Measurements from ENCODE around the gene MTMR2. TPM values are rescaled to one million over a fixed set of nuclear protein-coding genes. Genes with fewer than 3 reads are reported as not detected.
"Not testable (repeated sequence)": the region's sequence is repeated elsewhere in the genome, so short reads cannot be mapped to it uniquely, and the experiment has no call there.

Gene MTMR2
- total RNA-seq, 1 experiment from 2014 or later: 36.8 TPM

GRCh38 chr11:95883381-95883780, 40.5 kb downstream of the MTMR2 start:
- no peak for DNase-seq
- Histone ChIP-seq H3K36me3 (replicated peaks; ENCODE audit: control insufficient read depth, insufficient read depth, low read length) (no peaks in the 10 kb centered on the region), H3K27me3 (ENCODE audit: control insufficient read depth, insufficient read depth, low read length) (no peaks in the 10 kb centered on the region), H3K4me3 (ENCODE audit: insufficient read depth, low read depth, low read length) (no peak overlapping the region)

- no peaks in the 10 kb centered on the region; the same call in 1 of the 2 replicates for H3K36me3 ChIP-seq (replicated peaks; ENCODE audit: control insufficient read depth, insufficient read depth, low read length)
- H3K27me3 ChIP-seq (ENCODE audit: control insufficient read depth, insufficient read depth, low read length): no peaks in the 10 kb centered on the region
- no peak for DNase-seq
- no peak overlapping the region for H3K4me3 ChIP-seq (ENCODE audit: insufficient read depth, low read depth, low read length)
Measured at GRCh38 chr11:95877291-95877690, 46.6 kb downstream of the MTMR2 start.

- DNase-seq; H3K36me3 ChIP-seq (replicated peaks; ENCODE audit: control insufficient read depth, insufficient read depth, low read length); H3K27me3 ChIP-seq (ENCODE audit: control insufficient read depth, insufficient read depth, low read length); H3K4me3 ChIP-seq (ENCODE audit: insufficient read depth, low read depth, low read length): not testable (repeated sequence)
Measured at GRCh38 chr11:95870877-95871276, 53.0 kb downstream of the MTMR2 start.

GRCh38 chr11:95867105-95867504, 56.8 kb downstream of the MTMR2 start:
- no peak overlapping the region for H3K4me3 ChIP-seq (ENCODE audit: insufficient read depth, low read depth, low read length)
- no peaks in the 10 kb centered on the region; the same call in none of the 2 replicates for H3K36me3 ChIP-seq (replicated peaks; ENCODE audit: control insufficient read depth, insufficient read depth, low read length)
- no peaks in the 10 kb centered on the region for H3K27me3 ChIP-seq (ENCODE audit: control insufficient read depth, insufficient read depth, low read length)
- no peak for DNase-seq

GRCh38 chr11:95863486-95864140, 60.3 kb downstream of the MTMR2 start:
- H3K36me3 ChIP-seq (replicated peaks; ENCODE audit: control insufficient read depth, insufficient read depth, low read length): no peaks in the 10 kb centered on the region; the same call in none of the 2 replicates
- no peaks in the 10 kb centered on the region for H3K27me3 ChIP-seq (ENCODE audit: control insufficient read depth, insufficient read depth, low read length)
- H3K4me3 ChIP-seq (ENCODE audit: insufficient read depth, low read depth, low read length): no peak overlapping the region
- no peak for DNase-seq

GRCh38 chr11:95860024-95860423, 63.9 kb downstream of the MTMR2 start:
- not testable (repeated sequence) for H3K36me3 ChIP-seq (replicated peaks; ENCODE audit: control insufficient read depth, insufficient read depth, low read length); H3K27me3 ChIP-seq (ENCODE audit: control insufficient read depth, insufficient read depth, low read length); H3K4me3 ChIP-seq (ENCODE audit: insufficient read depth, low read depth, low read length); DNase-seq

- H3K27me3 ChIP-seq (ENCODE audit: control insufficient read depth, insufficient read depth, low read length); H3K4me3 ChIP-seq (ENCODE audit: insufficient read depth, low read depth, low read length); DNase-seq; H3K36me3 ChIP-seq (replicated peaks; ENCODE audit: control insufficient read depth, insufficient read depth, low read length): not testable (repeated sequence)
Measured at GRCh38 chr11:95854362-95854761, 69.5 kb downstream of the MTMR2 start.

- no peaks in the 10 kb centered on the region; the same call in none of the 2 replicates for H3K36me3 ChIP-seq (replicated peaks; ENCODE audit: control insufficient read depth, insufficient read depth, low read length)
- no peak overlapping the region for H3K4me3 ChIP-seq (ENCODE audit: insufficient read depth, low read depth, low read length)
- H3K27me3 ChIP-seq (ENCODE audit: control insufficient read depth, insufficient read depth, low read length): no peaks in the 10 kb centered on the region
- no peak for DNase-seq
Measured at GRCh38 chr11:95853862-95854261, 70.0 kb downstream of the MTMR2 start.

- no peaks in the 10 kb centered on the region for H3K27me3 ChIP-seq (ENCODE audit: control insufficient read depth, insufficient read depth, low read length)
- no peak for DNase-seq
- H3K36me3 ChIP-seq (replicated peaks; ENCODE audit: control insufficient read depth, insufficient read depth, low read length): no peaks in the 10 kb centered on the region; the same call in none of the 2 replicates
- no peak overlapping the region for H3K4me3 ChIP-seq (ENCODE audit: insufficient read depth, low read depth, low read length)
Measured at GRCh38 chr11:95853138-95853537, 70.8 kb downstream of the MTMR2 start.

GRCh38 chr11:95850137-95850536, 73.8 kb downstream of the MTMR2 start:
- no peak for DNase-seq
- H3K36me3 ChIP-seq (replicated peaks; ENCODE audit: control insufficient read depth, insufficient read depth, low read length): no peaks in the 10 kb centered on the region; the same call in none of the 2 replicates
- H3K27me3 ChIP-seq (ENCODE audit: control insufficient read depth, insufficient read depth, low read length): no peaks in the 10 kb centered on the region
- no peak overlapping the region for H3K4me3 ChIP-seq (ENCODE audit: insufficient read depth, low read depth, low read length)

- no peak overlapping the region for H3K4me3 ChIP-seq (ENCODE audit: insufficient read depth, low read depth, low read length)
- DNase-seq: peak; percentile 18
- peaks cover under 1% of the 10 kb centered on the region for H3K36me3 ChIP-seq (replicated peaks; ENCODE audit: control insufficient read depth, insufficient read depth, low read length)
- no peaks in the 10 kb centered on the region for H3K27me3 ChIP-seq (ENCODE audit: control insufficient read depth, insufficient read depth, low read length)
Measured at GRCh38 chr11:95849087-95849825, 74.7 kb downstream of the MTMR2 start.

GRCh38 chr11:95845167-95845566, 78.7 kb downstream of the MTMR2 start:
- Histone ChIP-seq H3K4me3 (ENCODE audit: insufficient read depth, low read depth, low read length) (no peak overlapping the region), H3K36me3 (replicated peaks; ENCODE audit: control insufficient read depth, insufficient read depth, low read length) (peaks cover 2% of the 10 kb centered on the region), H3K27me3 (ENCODE audit: control insufficient read depth, insufficient read depth, low read length) (no peaks in the 10 kb centered on the region)
- no peak for DNase-seq

- peak; percentile 64 for DNase-seq
- Histone ChIP-seq H3K27me3 (ENCODE audit: control insufficient read depth, insufficient read depth, low read length) (no peaks in the 10 kb centered on the region), H3K36me3 (replicated peaks; ENCODE audit: control insufficient read depth, insufficient read depth, low read length) (peaks cover 9% of the 10 kb centered on the region)
Measured at GRCh38 chr11:95835768-95836488, 88.0 kb downstream of the MTMR2 start.

GRCh38 chr11:95835351-95835750, 88.6 kb downstream of the MTMR2 start:
- DNase-seq: no peak
- Histone ChIP-seq H3K4me3 (ENCODE audit: insufficient read depth, low read depth, low read length) (no peak overlapping the region), H3K36me3 (replicated peaks; ENCODE audit: control insufficient read depth, insufficient read depth, low read length) (peaks cover 9% of the 10 kb centered on the region)

More at GRCh38 chr11:95835768-95836488, 88.0 kb downstream of the MTMR2 start:
- H3K4me3 ChIP-seq (ENCODE audit: insufficient read depth, low read depth, low read length): no peak overlapping the region

GRCh38 chr11:95833378-95833777, 90.5 kb downstream of the MTMR2 start:
- Histone ChIP-seq H3K27me3 (ENCODE audit: control insufficient read depth, insufficient read depth, low read length) (no peaks in the 10 kb centered on the region), H3K4me3 (ENCODE audit: insufficient read depth, low read depth, low read length) (no peak overlapping the region), H3K36me3 (replicated peaks; ENCODE audit: control insufficient read depth, insufficient read depth, low read length) (peaks cover 17% of the 10 kb centered on the region)
- DNase-seq: no peak

More at GRCh38 chr11:95835351-95835750, 88.6 kb downstream of the MTMR2 start:
- no peaks in the 10 kb centered on the region for H3K27me3 ChIP-seq (ENCODE audit: control insufficient read depth, insufficient read depth, low read length)
